Caco-2 (cell line): ENCODE results near the gene TADA2B. TPM values are rescaled to one million over a fixed set of nuclear protein-coding genes. Genes with fewer than 3 reads are reported as not detected.

ENCODE experiments used
- BruUV-seq: library from RNA; stranded (reverse); fragments of 400-500 nt; replicated peaks from 2 replicates; lab custom pipeline; 2021; lab: Mats Ljungman, UMichigan
- CTCF ChIA-PET: fragments of 300-600 bp; sonication (Branson Sonifier 250); formaldehyde crosslinking; loops from one replicate; lab custom pipeline; 2022; ENCODE audit warnings: antibody characterized with exemption; lab: Charles Lee
- POLR2A ChIA-PET: fragments of 300-600 bp; sonication (Branson Sonifier 250); formaldehyde crosslinking; loops from one replicate; lab custom pipeline; 2022; ENCODE audit warnings: antibody characterized with exemption; lab: Charles Lee
- DNase-seq, 2 experiments: peaks; one replicate each; pipeline versions ENCODE4 v3.0.0 to v3.0.0-alpha.2; 2020 to 2022
- H3K27me3 ChIP-seq: replicated peaks from 2 replicates; pipeline ENCODE4 v1.6.0; 2011; ENCODE audit warnings: low read length; ENCODE audit not compliant: control insufficient read depth, insufficient read depth
- H3K36me3 ChIP-seq: 2 replicates; pipeline ENCODE4 v1.5.1; 2011; ENCODE audit warnings: low read length; ENCODE audit not compliant: control insufficient read depth, insufficient read depth
- H3K4me1 ChIP-seq: fragments of 250-450 bp; sonication (Bioruptor Pico); 2 replicates; pipeline ENCODE4 v1.5.1; 2020; ENCODE audit warnings: mild to moderate bottlenecking
- H3K4me3 ChIP-seq: 2 replicates; pipeline ENCODE4 v1.5.1; 2011; ENCODE audit warnings: low read depth, mild to moderate bottlenecking, control low read depth, low read length
- H3K9me3 ChIP-seq: fragments of 250-450 bp; sonication (Bioruptor Pico); 2 replicates; pipeline ENCODE4 v1.5.1; 2020; ENCODE audit warnings: mild to moderate bottlenecking, moderate library complexity
- H3K27ac Mint-ChIP-seq: one replicate; pipeline ENCODE4 v1.8.0; 2022; ENCODE audit warnings: mixed read lengths; ENCODE audit not compliant: unreplicated experiment
- H3K27me3 Mint-ChIP-seq: one replicate; pipeline ENCODE4 v1.8.0; 2022; ENCODE audit warnings: mixed read lengths; ENCODE audit not compliant: insufficient read depth, unreplicated experiment
- H3K36me3 Mint-ChIP-seq: one replicate; pipeline ENCODE4 v1.8.0; 2022; ENCODE audit warnings: mild to moderate bottlenecking, mixed read lengths; ENCODE audit not compliant: insufficient read depth, unreplicated experiment
- H3K4me1 Mint-ChIP-seq: one replicate; pipeline ENCODE4 v1.8.0; 2022; ENCODE audit warnings: low read depth, mixed read lengths; ENCODE audit not compliant: unreplicated experiment
- H3K4me3 Mint-ChIP-seq: one replicate; pipeline ENCODE4 v1.8.0; 2022; ENCODE audit warnings: mild to moderate bottlenecking, moderate library complexity, mixed read lengths; ENCODE audit not compliant: unreplicated experiment
- H3K9me3 Mint-ChIP-seq: one replicate; pipeline ENCODE4 v1.8.0; 2022; ENCODE audit warnings: mixed read lengths; ENCODE audit not compliant: unreplicated experiment
- intact Hi-C: fragments of 100-400 bp; cut with micrococcal nuclease; formaldehyde crosslinking; loops from one replicate; pipeline ENCODE4 v1.10.0; 2022; ENCODE audit not compliant: unreplicated experiment
- total RNA-seq: library from RNA; stranded (reverse); gene quantifications from 2 replicates; pipeline ENCODE4 v1.2.3, GENCODE V29; 2022
- TF ChIP-seq, protein P1 (sequence below), 2 experiments: fragments of 200-600 bp in 1 of 2; IDR thresholded peaks; 1 replicate in 1 of 2; 2 replicates in 1 of 2; pipeline versions ENCODE4 v1.5.1 to v1.8.0; 2011 to 2022; ENCODE audit warnings: antibody characterized with exemption in 1 of 2, control low read depth in 1 of 2, inconsistent platforms in 1 of 2, low read depth in 1 of 2, low read length in 1 of 2, mild to moderate bottlenecking in 1 of 2, moderate library complexity in 1 of 2; ENCODE audit not compliant: insufficient read depth in 1 of 2, severe bottlenecking in 1 of 2, unreplicated experiment in 1 of 2

The TADA2B gene
- total RNA-seq, 1 experiment from 2014 or later = 21.8 TPM

DNA sequence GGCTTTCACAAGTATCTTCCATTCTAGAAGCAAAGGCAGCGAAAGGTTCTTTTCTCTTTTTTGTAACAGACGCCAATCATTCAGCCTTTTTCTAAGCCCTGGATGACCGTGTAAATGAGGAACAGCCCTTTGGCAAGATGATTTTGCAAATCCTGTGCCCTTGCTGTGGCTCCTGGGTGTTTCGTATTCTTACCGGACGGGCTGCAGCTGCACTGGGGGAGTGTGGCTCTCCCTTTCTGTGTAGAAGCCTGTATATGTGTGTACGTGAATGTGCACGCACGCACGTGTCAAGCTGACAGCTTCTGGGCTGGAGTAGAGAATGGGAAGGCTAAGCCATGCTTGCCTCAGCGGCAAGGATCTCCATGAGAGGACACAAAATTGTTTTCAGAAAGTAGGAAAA lies 16.5 kb downstream of the TADA2B start:
- DNase-seq = no peak
- intact Hi-C loops = no loop called here
- Mint-ChIP-seq H3K9me3 (no peaks in the 10 kb centered on the region), H3K36me3 (peaks cover 80% of the 10 kb centered on the region), H3K27me3 (no peaks in the 10 kb centered on the region), H3K27ac (no peak overlapping the region), H3K4me3 (no peak overlapping the region), H3K4me1 (no peaks in the 10 kb centered on the region)
- Histone ChIP-seq H3K36me3 (peaks cover 2% of the 10 kb centered on the region), H3K9me3 (no peaks in the 10 kb centered on the region), H3K27me3 (no peaks in the 10 kb centered on the region), H3K4me3 (no peak overlapping the region), H3K4me1 (no peaks in the 10 kb centered on the region)
- CTCF ChIA-PET = interaction anchor here (1.0 kb wide), 1 partner anchor 17 kb away, joined by 3 read pairs; a partner anchor contains a TSS
- TF ChIP-seq, protein P1, sequence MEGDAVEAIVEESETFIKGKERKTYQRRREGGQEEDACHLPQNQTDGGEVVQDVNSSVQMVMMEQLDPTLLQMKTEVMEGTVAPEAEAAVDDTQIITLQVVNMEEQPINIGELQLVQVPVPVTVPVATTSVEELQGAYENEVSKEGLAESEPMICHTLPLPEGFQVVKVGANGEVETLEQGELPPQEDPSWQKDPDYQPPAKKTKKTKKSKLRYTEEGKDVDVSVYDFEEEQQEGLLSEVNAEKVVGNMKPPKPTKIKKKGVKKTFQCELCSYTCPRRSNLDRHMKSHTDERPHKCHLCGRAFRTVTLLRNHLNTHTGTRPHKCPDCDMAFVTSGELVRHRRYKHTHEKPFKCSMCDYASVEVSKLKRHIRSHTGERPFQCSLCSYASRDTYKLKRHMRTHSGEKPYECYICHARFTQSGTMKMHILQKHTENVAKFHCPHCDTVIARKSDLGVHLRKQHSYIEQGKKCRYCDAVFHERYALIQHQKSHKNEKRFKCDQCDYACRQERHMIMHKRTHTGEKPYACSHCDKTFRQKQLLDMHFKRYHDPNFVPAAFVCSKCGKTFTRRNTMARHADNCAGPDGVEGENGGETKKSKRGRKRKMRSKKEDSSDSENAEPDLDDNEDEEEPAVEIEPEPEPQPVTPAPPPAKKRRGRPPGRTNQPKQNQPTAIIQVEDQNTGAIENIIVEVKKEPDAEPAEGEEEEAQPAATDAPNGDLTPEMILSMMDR (IDR thresholded peaks at IDR 0.05; ENCODE audit: insufficient read depth in 1 of 2, low read depth in 1 of 2, low read length in 1 of 2, severe bottlenecking in 1 of 2, unreplicated experiment in 1 of 2) = no peak
- BruUV-seq = no TSS peak
- POLR2A ChIA-PET = no interaction called here

DNA sequence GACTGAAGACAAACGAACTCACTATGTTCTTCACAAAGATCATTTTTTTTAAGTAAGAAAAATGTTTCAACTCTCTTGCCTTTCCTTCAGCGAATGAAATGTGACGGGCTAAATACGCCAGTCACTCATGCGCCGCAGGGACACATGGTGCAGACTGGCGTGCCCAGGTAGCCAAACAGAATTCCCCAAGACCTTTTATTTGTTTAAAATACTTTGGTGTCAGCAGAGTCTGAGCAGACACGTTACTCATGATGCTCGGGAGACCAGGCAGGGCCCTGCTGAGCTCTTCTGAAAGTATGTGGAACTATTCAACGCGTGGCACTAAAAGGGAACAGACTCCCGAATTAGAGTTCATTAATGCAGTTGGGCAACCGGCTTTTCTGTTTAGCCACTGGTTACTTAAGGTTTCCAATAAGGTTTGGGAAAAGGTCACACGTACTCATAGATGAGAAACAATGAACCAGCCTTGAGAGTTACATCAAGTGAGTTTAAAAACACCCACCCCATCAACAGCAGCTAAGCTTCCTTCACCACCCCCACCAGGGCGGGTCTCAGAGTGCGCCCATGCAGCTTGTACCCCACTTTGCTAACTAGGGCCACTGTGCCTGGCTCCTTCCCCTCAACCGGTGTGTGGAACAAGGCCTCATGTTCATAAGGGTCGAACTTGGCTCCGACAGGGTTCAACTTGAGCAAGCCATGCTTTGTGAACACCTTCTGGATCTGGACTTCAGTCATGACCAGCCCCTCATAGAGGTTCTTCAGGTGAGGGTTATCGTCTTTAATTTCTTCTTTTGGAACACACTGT lies 17.4 kb downstream of the TADA2B start:
- Mint-ChIP-seq H3K4me1 (peaks cover 4% of the 10 kb centered on the region), H3K4me3 (no peak overlapping the region), H3K9me3 (no peaks in the 10 kb centered on the region), H3K27me3 (no peaks in the 10 kb centered on the region), H3K36me3 (peaks cover 76% of the 10 kb centered on the region), H3K27ac (no peak overlapping the region)
- H3K4me3 ChIP-seq = no peak overlapping the region
- H3K4me1 ChIP-seq = no peaks in the 10 kb centered on the region
- CTCF ChIA-PET = no interaction called here
- H3K36me3 ChIP-seq = peaks cover 2% of the 10 kb centered on the region
- no peak for DNase-seq
- TF ChIP-seq, protein P1 (IDR thresholded peaks at IDR 0.05; ENCODE audit: insufficient read depth in 1 of 2, low read depth in 1 of 2, low read length in 1 of 2, severe bottlenecking in 1 of 2, unreplicated experiment in 1 of 2) = no peak
- TSS peak; percentile 1 for BruUV-seq
- H3K27me3 ChIP-seq = no peaks in the 10 kb centered on the region
- no peaks in the 10 kb centered on the region for H3K9me3 ChIP-seq
- POLR2A ChIA-PET = no interaction called here
- intact Hi-C loops = no loop called here

DNA sequence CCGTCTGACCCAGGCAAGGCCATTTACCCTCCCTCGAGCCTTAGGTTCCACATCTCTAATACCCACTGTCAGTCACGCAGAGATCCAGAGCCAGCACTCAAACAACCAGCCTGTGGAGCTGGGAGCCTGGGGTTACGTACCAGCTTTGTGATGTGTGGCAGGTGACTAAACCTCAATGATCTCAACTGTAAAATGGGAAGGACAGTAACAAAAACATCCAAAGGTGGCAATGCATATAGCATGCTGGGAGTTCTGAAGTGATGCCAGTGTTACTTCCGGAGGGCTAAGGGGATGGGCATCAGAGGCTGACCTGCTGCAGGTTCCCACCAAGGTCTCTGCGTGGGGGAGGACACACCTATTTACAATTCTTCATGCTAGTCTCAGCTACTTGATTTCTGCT lies 18.6 kb downstream of the TADA2B start:
- H3K27me3 ChIP-seq = no peaks in the 10 kb centered on the region
- CTCF ChIA-PET = no interaction called here
- H3K9me3 ChIP-seq = no peaks in the 10 kb centered on the region
- H3K4me3 Mint-ChIP-seq = no peak overlapping the region
- BruUV-seq = no TSS peak
- no peak overlapping the region for H3K27ac Mint-ChIP-seq
- POLR2A ChIA-PET = no interaction called here
- H3K9me3 Mint-ChIP-seq = no peaks in the 10 kb centered on the region
- DNase-seq = no peak
- H3K36me3 Mint-ChIP-seq = peaks cover 71% of the 10 kb centered on the region
- H3K27me3 Mint-ChIP-seq = no peaks in the 10 kb centered on the region
- H3K4me1 Mint-ChIP-seq = peaks cover 6% of the 10 kb centered on the region
- TF ChIP-seq, protein P1 (IDR thresholded peaks at IDR 0.05; ENCODE audit: insufficient read depth in 1 of 2, low read depth in 1 of 2, low read length in 1 of 2, severe bottlenecking in 1 of 2, unreplicated experiment in 1 of 2) = no peak
- 0 out of 2 replicates have a peak, but pooled peaks cover 5% of the 10 kb centered on the region for H3K4me1 ChIP-seq
- peaks cover 2% of the 10 kb centered on the region for H3K36me3 ChIP-seq
- H3K4me3 ChIP-seq = no peak overlapping the region
- intact Hi-C loops = no loop called here
